HCT116 (cell line): Measurements from ENCODE around the gene CHD9NB. TPM values are rescaled to one million over a fixed set of nuclear protein-coding genes. Genes with fewer than 3 reads are reported as not detected.

ENCODE experiments used
- ATAC-seq: fragments of 200-7000 bp; cut with Tn5 transposase; 2 replicates; pipeline ENCODE4 v1.9.1; 2020; ENCODE audit warnings: mild to moderate bottlenecking, moderate library complexity
- BruUV-seq: library from RNA; stranded (reverse); fragments of 400-500 nt; replicated peaks from 2 replicates; lab custom pipeline; 2021; lab: Mats Ljungman, UMichigan
- CTCF ChIA-PET: fragments of 300-600 bp; sonication (Branson Sonifier 250); formaldehyde crosslinking; loops from one replicate; lab custom pipeline; 2021; ENCODE audit warnings: antibody characterized with exemption; lab: Charles Lee
- POLR2A ChIA-PET: fragments of 300-600, 350-600 bp; sonication (Branson Sonifier 250); formaldehyde crosslinking; loops from one replicate; lab custom pipeline; 2021; ENCODE audit warnings: antibody characterized with exemption; lab: Charles Lee
- RAD21 ChIA-PET, 2 experiments: fragments of 300-600 bp; sonication (Branson Sonifier 250); formaldehyde crosslinking; loops; one replicate each; lab custom pipeline; 2023; ENCODE audit warnings: low total read pairs in 2 of 2; ENCODE audit not compliant: uncharacterized antibody in 2 of 2, unreplicated experiment in 2 of 2, low non-redundant PET in 1 of 2; lab: Charles Lee
- DNase-seq: peaks from one replicate; pipeline ENCODE4 v3.0.0-alpha.2; 2010; ENCODE audit warnings: low read depth, low spot score
- H2AFZ ChIP-seq: fragments of 200-600 bp; shearing (Covaris generic), sonication (generic); 2 replicates; pipeline ENCODE4 v1.6.1; 2017; ENCODE audit warnings: low read depth, mixed run types, mixed read lengths, antibody characterized with exemption, low read length; ENCODE audit not compliant: poor library complexity, severe bottlenecking
- H3K27ac ChIP-seq: 2 replicates; pipeline ENCODE4 v1.5.1; 2012; ENCODE audit warnings: low read depth, low read length
- H3K27me3 ChIP-seq: fragments of 200-600 bp; sonication (generic); 2 replicates; pipeline ENCODE4 v1.6.1; 2016; ENCODE audit warnings: mixed run types, low read length, mixed read lengths; ENCODE audit not compliant: insufficient read depth
- H3K36me3 ChIP-seq, 2 experiments: fragments of 200-500 bp in 1 of 2; fragments of 200-600 bp in 1 of 2; sonication (Bioruptor generic) in 1 of 2; sonication (generic) in 1 of 2; 2 replicates each; pipeline versions ENCODE4 v1.5.1 to v1.6.1; 2014 to 2016; ENCODE audit warnings: low read length in 2 of 2, inconsistent platforms in 1 of 2, mixed read lengths in 1 of 2, mixed run types in 1 of 2; ENCODE audit not compliant: insufficient read depth in 2 of 2, control insufficient read depth in 1 of 2
- H3K4me1 ChIP-seq, 2 experiments: fragments of 200-600 bp in 1 of 2; sonication (generic) in 1 of 2; 2 replicates each; pipeline versions ENCODE4 v1.5.1 to v1.6.1; 2012 to 2017; ENCODE audit warnings: low read length in 2 of 2, inconsistent platforms in 1 of 2, mild to moderate bottlenecking in 1 of 2, mixed read lengths in 1 of 2, mixed run types in 1 of 2, moderate library complexity in 1 of 2; ENCODE audit not compliant: insufficient read depth in 2 of 2, control insufficient read depth in 1 of 2
- H3K4me2 ChIP-seq: fragments of 200-600 bp; sonication (generic); 2 replicates; pipeline ENCODE4 v1.6.1; 2017; ENCODE audit warnings: mixed run types, low read length, mixed read lengths
- H3K4me3 ChIP-seq, 2 experiments: fragments of 200-600 bp in 1 of 2; sonication (generic) in 1 of 2; replicated peaks in 1 of 2; 2 replicates each; pipeline ENCODE4 v1.5.1; 2011 to 2016; ENCODE audit warnings: low read length in 2 of 2, control low read depth in 1 of 2, low read depth in 1 of 2, mild to moderate bottlenecking in 1 of 2, mixed read lengths in 1 of 2, mixed run types in 1 of 2
- H3K79me2 ChIP-seq: fragments of 200-600 bp; sonication (generic); 2 replicates; pipeline ENCODE4 v1.6.1; 2017; ENCODE audit warnings: mild to moderate bottlenecking, mixed run types, low read length, moderate library complexity, mixed read lengths; ENCODE audit not compliant: insufficient read depth
- H3K9ac ChIP-seq: fragments of 200-600 bp; sonication (generic); 2 replicates; pipeline ENCODE4 v1.6.1; 2016; ENCODE audit warnings: low read length, mixed read lengths
- H3K9me2 ChIP-seq: fragments of 200-600 bp; sonication (generic), shearing (Covaris generic); 2 replicates; pipeline ENCODE4 v1.6.1; 2017; ENCODE audit warnings: mixed run types, mild to moderate bottlenecking, moderate library complexity; ENCODE audit not compliant: insufficient read depth
- H3K9me3 ChIP-seq, 2 experiments: fragments of 200-500 bp in 1 of 2; fragments of 200-600 bp in 1 of 2; sonication (Bioruptor generic) in 1 of 2; sonication (generic) in 1 of 2; 2 replicates each; pipeline ENCODE4 v1.6.1; 2014 to 2017; ENCODE audit warnings: low read length in 2 of 2, mixed read lengths in 2 of 2, inconsistent platforms in 1 of 2, low read depth in 1 of 2, mild to moderate bottlenecking in 1 of 2, mixed run types in 1 of 2, moderate library complexity in 1 of 2; ENCODE audit not compliant: control insufficient read depth in 1 of 2, insufficient read depth in 1 of 2
- H4K20me1 ChIP-seq: fragments of 200-600 bp; sonication (generic), shearing (Covaris generic); 2 replicates; pipeline ENCODE4 v1.6.1; 2017; ENCODE audit warnings: mixed run types, mild to moderate bottlenecking, moderate library complexity; ENCODE audit not compliant: insufficient read depth
- CBX3 ChIP-seq: IDR thresholded peaks from 2 replicates; pipeline ENCODE4 v1.6.1; 2012; ENCODE audit warnings: low read depth
- CEBPB ChIP-seq: IDR thresholded peaks from 2 replicates; pipeline ENCODE4 v1.6.1; 2012; ENCODE audit warnings: low read depth
- EZH2 ChIP-seq: fragments of 200-600 bp; sonication (generic); IDR thresholded peaks from 2 replicates; pipeline ENCODE4 v1.6.1; 2017; ENCODE audit warnings: antibody characterized with exemption, mixed run types
- EZH2phosphoT487 ChIP-seq: fragments of 200-600 bp; IDR thresholded peaks from 2 replicates; pipeline ENCODE4 v1.6.1; 2018; ENCODE audit warnings: antibody characterized with exemption, borderline replicate concordance
- FOSL1 ChIP-seq: IDR thresholded peaks from 2 replicates; pipeline ENCODE4 v1.6.1; 2012; ENCODE audit warnings: low read depth
- JUND ChIP-seq: IDR thresholded peaks from 2 replicates; pipeline ENCODE4 v1.6.1; 2012
- POLR2A ChIP-seq: IDR thresholded peaks from 2 replicates; pipeline ENCODE4 v1.7.0; 2011; ENCODE audit warnings: borderline replicate concordance; ENCODE audit not compliant: insufficient read depth, insufficient read length; ENCODE audit errors: extremely low read depth
- SIN3A ChIP-seq: IDR thresholded peaks from 2 replicates; pipeline ENCODE4 v1.6.1; 2012; ENCODE audit warnings: low read depth
- TCF7L2 ChIP-seq: IDR thresholded peaks from 2 replicates; pipeline ENCODE4 v1.7.0; 2011; ENCODE audit warnings: borderline replicate concordance, inconsistent platforms; ENCODE audit not compliant: insufficient read depth, insufficient read length; ENCODE audit errors: extremely low read depth
- YY1 ChIP-seq: IDR thresholded peaks from 2 replicates; pipeline ENCODE4 v1.6.1; 2011; ENCODE audit warnings: low read length, low read depth, moderate library complexity, mild to moderate bottlenecking; ENCODE audit not compliant: insufficient replicate concordance; ENCODE audit errors: extremely low read depth
- ZBTB33 ChIP-seq: IDR thresholded peaks from 2 replicates; pipeline ENCODE4 v1.6.1; 2011; ENCODE audit warnings: mild to moderate bottlenecking, low read length, moderate library complexity; ENCODE audit not compliant: insufficient replicate concordance; ENCODE audit errors: extremely low read depth
- intact Hi-C: fragments of 100-400 bp; cut with micrococcal nuclease; formaldehyde crosslinking; loops from 2 replicates; pipeline ENCODE4 v1.10.0; 2022
- total RNA-seq: library from RNA; stranded (reverse); gene quantifications from one replicate; pipeline ENCODE4 v1.2.1, GENCODE V29; 2021; ENCODE audit not compliant: unreplicated experiment

CHD9NB gene
- total RNA-seq, 1 experiment from 2014 or later, result 1.2 TPM

GRCh38 chr16:53036066-53036465 lies 16.6 kb downstream of the CHD9NB start:
- peaks cover 0 to 6% of the 10 kb centered on the region in 2 experiments; a peak in 2 of 4 replicates for H3K9me3 ChIP-seq
- ChIA-PET POLR2A (no interaction called here), RAD21 (no interaction called here), CTCF (no interaction called here)
- H4K20me1 ChIP-seq, result no peaks in the 10 kb centered on the region
- H3K9ac ChIP-seq, result no peak overlapping the region
- H3K27ac ChIP-seq, result no peak overlapping the region
- DNase-seq (no peak), ATAC-seq (no peak)
- no peak overlapping the region for H3K4me3 ChIP-seq
- no peaks in the 10 kb centered on the region for H3K27me3 ChIP-seq
- BruUV-seq, result no TSS peak
- intact Hi-C loops, result no loop called here
- H3K79me2 ChIP-seq, result no peaks in the 10 kb centered on the region
- TF ChIP-seq TCF7L2, result no peak
- TF ChIP-seq JUND, result no peak
- TF ChIP-seq SIN3A, result no peak
- no peak for TF ChIP-seq CEBPB
- no peaks in the 10 kb centered on the region for H3K4me1 ChIP-seq
- H2AFZ ChIP-seq, result no peak overlapping the region
- no peaks in the 10 kb centered on the region for H3K9me2 ChIP-seq
- H3K36me3 ChIP-seq, result no peaks in the 10 kb centered on the region
- H3K4me2 ChIP-seq, result no peak overlapping the region

GRCh38 chr16:53035176-53035942 lies 17.3 kb downstream of the CHD9NB start:
- Histone ChIP-seq H3K36me3 (no peaks in the 10 kb centered on the region), H3K9me2 (no peaks in the 10 kb centered on the region), H3K4me3 (no peak overlapping the region), H2AFZ (no peak overlapping the region), H3K9me3 (peaks cover 0 to 6% of the 10 kb centered on the region in 2 experiments; a peak in 2 of 4 replicates), H3K27me3 (no peaks in the 10 kb centered on the region), H3K4me2 (no peak overlapping the region), H4K20me1 (no peaks in the 10 kb centered on the region), H3K79me2 (no peaks in the 10 kb centered on the region), H3K9ac (no peak overlapping the region), H3K27ac (no peak overlapping the region), H3K4me1 (no peaks in the 10 kb centered on the region)
- CTCF ChIA-PET, result no interaction called here
- no peak for DNase-seq
- intact Hi-C loops, result no loop called here
- no peak for TF ChIP-seq ZBTB33
- TF ChIP-seq CBX3, result no peak
- TF ChIP-seq EZH2, result no peak
- TF ChIP-seq FOSL1, result no peak
- no peak for TF ChIP-seq POLR2A
- TF ChIP-seq EZH2phosphoT487, result no peak
- TF ChIP-seq YY1, result no peak
- no peak for ATAC-seq
- no TSS peak for BruUV-seq
- RAD21 ChIA-PET, result no interaction called here
- POLR2A ChIA-PET, result no interaction called here
